HCT116 (cell line): ENCODE measurements around the gene CASTOR1. TPM values are rescaled to one million over a fixed set of nuclear protein-coding genes. Genes with fewer than 3 reads are reported as not detected.

Source experiments
- ATAC-seq: fragments of 200-7000 bp; cut with Tn5 transposase; 2 replicates; pipeline ENCODE4 v1.9.1; 2020; ENCODE audit warnings: mild to moderate bottlenecking, moderate library complexity
- BruUV-seq: library from RNA; stranded (reverse); fragments of 400-500 nt; replicated peaks from 2 replicates; lab custom pipeline; 2021; lab: Mats Ljungman, UMichigan
- CTCF ChIA-PET: fragments of 300-600 bp; sonication (Branson Sonifier 250); formaldehyde crosslinking; loops from one replicate; lab custom pipeline; 2021; ENCODE audit warnings: antibody characterized with exemption; lab: Charles Lee
- POLR2A ChIA-PET: fragments of 300-600, 350-600 bp; sonication (Branson Sonifier 250); formaldehyde crosslinking; loops from one replicate; lab custom pipeline; 2021; ENCODE audit warnings: antibody characterized with exemption; lab: Charles Lee
- RAD21 ChIA-PET, 2 experiments: fragments of 300-600 bp; sonication (Branson Sonifier 250); formaldehyde crosslinking; loops; one replicate each; lab custom pipeline; 2023; ENCODE audit warnings: low total read pairs in 2 of 2; ENCODE audit not compliant: uncharacterized antibody in 2 of 2, unreplicated experiment in 2 of 2, low non-redundant PET in 1 of 2; lab: Charles Lee
- DNase-seq: peaks from one replicate; pipeline ENCODE4 v3.0.0-alpha.2; 2010; ENCODE audit warnings: low read depth, low spot score
- H2AFZ ChIP-seq: fragments of 200-600 bp; shearing (Covaris generic), sonication (generic); 2 replicates; pipeline ENCODE4 v1.6.1; 2017; ENCODE audit warnings: low read depth, mixed run types, mixed read lengths, antibody characterized with exemption, low read length; ENCODE audit not compliant: poor library complexity, severe bottlenecking
- H3K27ac ChIP-seq: 2 replicates; pipeline ENCODE4 v1.5.1; 2012; ENCODE audit warnings: low read depth, low read length
- H3K27me3 ChIP-seq: fragments of 200-600 bp; sonication (generic); 2 replicates; pipeline ENCODE4 v1.6.1; 2016; ENCODE audit warnings: mixed run types, low read length, mixed read lengths; ENCODE audit not compliant: insufficient read depth
- H3K36me3 ChIP-seq, 2 experiments: fragments of 200-500 bp in 1 of 2; fragments of 200-600 bp in 1 of 2; sonication (Bioruptor generic) in 1 of 2; sonication (generic) in 1 of 2; 2 replicates each; pipeline versions ENCODE4 v1.5.1 to v1.6.1; 2014 to 2016; ENCODE audit warnings: low read length in 2 of 2, inconsistent platforms in 1 of 2, mixed read lengths in 1 of 2, mixed run types in 1 of 2; ENCODE audit not compliant: insufficient read depth in 2 of 2, control insufficient read depth in 1 of 2
- H3K4me1 ChIP-seq, 2 experiments: fragments of 200-600 bp in 1 of 2; sonication (generic) in 1 of 2; 2 replicates each; pipeline versions ENCODE4 v1.5.1 to v1.6.1; 2012 to 2017; ENCODE audit warnings: low read length in 2 of 2, inconsistent platforms in 1 of 2, mild to moderate bottlenecking in 1 of 2, mixed read lengths in 1 of 2, mixed run types in 1 of 2, moderate library complexity in 1 of 2; ENCODE audit not compliant: insufficient read depth in 2 of 2, control insufficient read depth in 1 of 2
- H3K4me2 ChIP-seq: fragments of 200-600 bp; sonication (generic); 2 replicates; pipeline ENCODE4 v1.6.1; 2017; ENCODE audit warnings: mixed run types, low read length, mixed read lengths
- H3K4me3 ChIP-seq, 2 experiments: fragments of 200-600 bp in 1 of 2; sonication (generic) in 1 of 2; replicated peaks in 1 of 2; 2 replicates each; pipeline ENCODE4 v1.5.1; 2011 to 2016; ENCODE audit warnings: low read length in 2 of 2, control low read depth in 1 of 2, low read depth in 1 of 2, mild to moderate bottlenecking in 1 of 2, mixed read lengths in 1 of 2, mixed run types in 1 of 2
- H3K79me2 ChIP-seq: fragments of 200-600 bp; sonication (generic); 2 replicates; pipeline ENCODE4 v1.6.1; 2017; ENCODE audit warnings: mild to moderate bottlenecking, mixed run types, low read length, moderate library complexity, mixed read lengths; ENCODE audit not compliant: insufficient read depth
- H3K9ac ChIP-seq: fragments of 200-600 bp; sonication (generic); 2 replicates; pipeline ENCODE4 v1.6.1; 2016; ENCODE audit warnings: low read length, mixed read lengths
- H3K9me2 ChIP-seq: fragments of 200-600 bp; sonication (generic), shearing (Covaris generic); 2 replicates; pipeline ENCODE4 v1.6.1; 2017; ENCODE audit warnings: mixed run types, mild to moderate bottlenecking, moderate library complexity; ENCODE audit not compliant: insufficient read depth
- H3K9me3 ChIP-seq, 2 experiments: fragments of 200-500 bp in 1 of 2; fragments of 200-600 bp in 1 of 2; sonication (Bioruptor generic) in 1 of 2; sonication (generic) in 1 of 2; 2 replicates each; pipeline ENCODE4 v1.6.1; 2014 to 2017; ENCODE audit warnings: low read length in 2 of 2, mixed read lengths in 2 of 2, inconsistent platforms in 1 of 2, low read depth in 1 of 2, mild to moderate bottlenecking in 1 of 2, mixed run types in 1 of 2, moderate library complexity in 1 of 2; ENCODE audit not compliant: control insufficient read depth in 1 of 2, insufficient read depth in 1 of 2
- H4K20me1 ChIP-seq: fragments of 200-600 bp; sonication (generic), shearing (Covaris generic); 2 replicates; pipeline ENCODE4 v1.6.1; 2017; ENCODE audit warnings: mixed run types, mild to moderate bottlenecking, moderate library complexity; ENCODE audit not compliant: insufficient read depth
- ATF3 ChIP-seq: IDR thresholded peaks from 2 replicates; pipeline ENCODE4 v1.6.1; 2012
- CBX3 ChIP-seq: IDR thresholded peaks from 2 replicates; pipeline ENCODE4 v1.6.1; 2012; ENCODE audit warnings: low read depth
- EZH2 ChIP-seq: fragments of 200-600 bp; sonication (generic); IDR thresholded peaks from 2 replicates; pipeline ENCODE4 v1.6.1; 2017; ENCODE audit warnings: antibody characterized with exemption, mixed run types
- EZH2phosphoT487 ChIP-seq: fragments of 200-600 bp; IDR thresholded peaks from 2 replicates; pipeline ENCODE4 v1.6.1; 2018; ENCODE audit warnings: antibody characterized with exemption, borderline replicate concordance
- MAX ChIP-seq: IDR thresholded peaks from 2 replicates; pipeline ENCODE4 v1.6.1; 2012
- RAD21 ChIP-seq: IDR thresholded peaks from 2 replicates; pipeline ENCODE4 v1.6.1; 2012; ENCODE audit warnings: low read depth, mild to moderate bottlenecking
- SP1 ChIP-seq: IDR thresholded peaks from 2 replicates; pipeline ENCODE4 v1.6.1; 2012; ENCODE audit warnings: low read depth
- TCF7L2 ChIP-seq: IDR thresholded peaks from 2 replicates; pipeline ENCODE4 v1.7.0; 2011; ENCODE audit warnings: borderline replicate concordance, inconsistent platforms; ENCODE audit not compliant: insufficient read depth, insufficient read length; ENCODE audit errors: extremely low read depth
- YY1 ChIP-seq: IDR thresholded peaks from 2 replicates; pipeline ENCODE4 v1.6.1; 2011; ENCODE audit warnings: low read length, low read depth, moderate library complexity, mild to moderate bottlenecking; ENCODE audit not compliant: insufficient replicate concordance; ENCODE audit errors: extremely low read depth
- ZFX ChIP-seq: fragments of 450-650 bp; IDR thresholded peaks from 2 replicates; pipeline ENCODE4 v1.6.1; 2017
- intact Hi-C: fragments of 100-400 bp; cut with micrococcal nuclease; formaldehyde crosslinking; loops from 2 replicates; pipeline ENCODE4 v1.10.0; 2022
- total RNA-seq: library from RNA; stranded (reverse); gene quantifications from one replicate; pipeline ENCODE4 v1.2.1, GENCODE V29; 2021; ENCODE audit not compliant: unreplicated experiment
- TF ChIP-seq, protein P1 (sequence below), 3 experiments: fragments of 200-600 bp in 1 of 3; sonication (generic) in 1 of 3; IDR thresholded peaks in 2 of 3; conservative IDR thresholded peaks in 1 of 3; 2 replicates each; pipeline ENCODE4 v1.5.1; 2012 to 2017; ENCODE audit warnings: low read depth in 2 of 3, low read length in 2 of 3, antibody characterized with exemption in 1 of 3, borderline replicate concordance in 1 of 3, control low read depth in 1 of 3, mild to moderate bottlenecking in 1 of 3, mixed read lengths in 1 of 3, mixed run types in 1 of 3, moderate library complexity in 1 of 3; ENCODE audit not compliant: insufficient read depth in 1 of 3

Gene CASTOR1
- total RNA-seq, 1 experiment from 2014 or later, result 6.5 TPM

GRCh38 chr22:30270832-30271231, 18.5 kb downstream of the CASTOR1 start:
- Histone ChIP-seq H3K79me2 (no peaks in the 10 kb centered on the region), H3K27me3 (no peaks in the 10 kb centered on the region), H4K20me1 (no peaks in the 10 kb centered on the region), H3K4me2 (no peak overlapping the region), H3K36me3 (no peaks in the 10 kb centered on the region), H3K9me2 (no peaks in the 10 kb centered on the region), H3K4me1 (peaks cover 0 to 3% of the 10 kb centered on the region in 2 experiments; a peak in 1 of 4 replicates), H3K27ac (no peak overlapping the region), H3K9ac (no peak overlapping the region), H2AFZ (no peak overlapping the region), H3K9me3 (no peaks in the 10 kb centered on the region)
- ChIA-PET POLR2A (interaction anchor here (1.2 kb wide), 1 partner anchor 18 kb away, joined by 3 read pairs; no protein-coding TSS in a partner anchor), RAD21 (interaction anchor here in 1 of 2 experiments (0.6 kb wide), 1 partner anchor 336 kb away, joined by 7 read pairs; the partner anchor contains the start of gene TCN2)
- DNase-seq (no peak), ATAC-seq (no peak)
- intact Hi-C loops, result no loop called here
- BruUV-seq, result no TSS peak
- TF ChIP-seq EZH2 (no peak), SP1 (no peak), RAD21 (no peak), TCF7L2 (no peak), ATF3 (no peak), ZFX (no peak), EZH2phosphoT487 (no peak), MAX (no peak), YY1 (no peak), CBX3 (no peak)
- TF ChIP-seq, protein P1, sequence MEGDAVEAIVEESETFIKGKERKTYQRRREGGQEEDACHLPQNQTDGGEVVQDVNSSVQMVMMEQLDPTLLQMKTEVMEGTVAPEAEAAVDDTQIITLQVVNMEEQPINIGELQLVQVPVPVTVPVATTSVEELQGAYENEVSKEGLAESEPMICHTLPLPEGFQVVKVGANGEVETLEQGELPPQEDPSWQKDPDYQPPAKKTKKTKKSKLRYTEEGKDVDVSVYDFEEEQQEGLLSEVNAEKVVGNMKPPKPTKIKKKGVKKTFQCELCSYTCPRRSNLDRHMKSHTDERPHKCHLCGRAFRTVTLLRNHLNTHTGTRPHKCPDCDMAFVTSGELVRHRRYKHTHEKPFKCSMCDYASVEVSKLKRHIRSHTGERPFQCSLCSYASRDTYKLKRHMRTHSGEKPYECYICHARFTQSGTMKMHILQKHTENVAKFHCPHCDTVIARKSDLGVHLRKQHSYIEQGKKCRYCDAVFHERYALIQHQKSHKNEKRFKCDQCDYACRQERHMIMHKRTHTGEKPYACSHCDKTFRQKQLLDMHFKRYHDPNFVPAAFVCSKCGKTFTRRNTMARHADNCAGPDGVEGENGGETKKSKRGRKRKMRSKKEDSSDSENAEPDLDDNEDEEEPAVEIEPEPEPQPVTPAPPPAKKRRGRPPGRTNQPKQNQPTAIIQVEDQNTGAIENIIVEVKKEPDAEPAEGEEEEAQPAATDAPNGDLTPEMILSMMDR (IDR thresholded peaks at IDR 0.05 in 2 of 3, conservative IDR thresholded peaks at IDR 0.05 in 1 of 3; ENCODE audit: borderline replicate concordance in 1 of 3, insufficient read depth in 1 of 3, low read depth in 2 of 3, low read length in 2 of 3), result no peak
- TF ChIP-seq, all 23 proteins: peak for 0
- CTCF ChIA-PET, result interaction anchor here (0.8 kb wide), 1 partner anchor 17 kb away, joined by 3 read pairs; no protein-coding TSS in a partner anchor
- no peak overlapping the region for H3K4me3 ChIP-seq
